Measurements from ENCODE around the gene TTYH2. TPM values are rescaled to one million over a fixed set of nuclear protein-coding genes. Genes with fewer than 3 reads are reported as not detected.
A peak's percentile ranks its signal among the peaks of the same experiment; 100 is the strongest.

Gene TTYH2
- 2.2 and 12.4 TPM in 2 replicates for total RNA-seq (ENCODE audit: low replicate concordance)
- long read RNA-seq: 0 reads

- Mint-ChIP-seq H3K27ac (peak within 1 kb of the TSS; percentile 91), H3K9me3 (no peaks in the 10 kb centered on the region), H3K4me1 (ENCODE audit: unreplicated experiment) (peaks cover 40% of the 10 kb centered on the region), H3K4me3 (peak within 1 kb of the TSS; percentile 91), H3K27me3 (peaks cover 33% of the 10 kb centered on the region), H3K36me3 (peaks cover 12% of the 10 kb centered on the region)
- TF ChIP-seq CTCF (conservative IDR thresholded peaks at IDR 0.05): peak; percentile 65
- peak; percentile 88 for DNase-seq (ENCODE audit: extremely low spot score, unreplicated experiment)
Measured at GRCh38 chr17:74212913-74213791, at the start of gene TTYH2. TSS of gene TTYH2 (plus strand) at chr17:74213571. CDS start at chr17:74213588, 17 bp downstream.

GRCh38 chr17:74163836-74164235 lies 49.5 kb upstream of the TTYH2 start:
- no peak for TF ChIP-seq CTCF (conservative IDR thresholded peaks at IDR 0.05)
- no peak overlapping the region for H3K4me3 Mint-ChIP-seq
- DNase-seq (ENCODE audit: extremely low spot score, unreplicated experiment): no peak
- no peaks in the 10 kb centered on the region for H3K9me3 Mint-ChIP-seq
- H3K27me3 Mint-ChIP-seq: peaks cover 20% of the 10 kb centered on the region
- H3K27ac Mint-ChIP-seq: no peak overlapping the region
- no peaks in the 10 kb centered on the region for H3K36me3 Mint-ChIP-seq
- peaks cover 8% of the 10 kb centered on the region for H3K4me1 Mint-ChIP-seq (ENCODE audit: unreplicated experiment)

- no peaks in the 10 kb centered on the region for H3K9me3 Mint-ChIP-seq
- peaks cover 17% of the 10 kb centered on the region for H3K27me3 Mint-ChIP-seq
- no peak for DNase-seq (ENCODE audit: extremely low spot score, unreplicated experiment)
- H3K27ac Mint-ChIP-seq: no peak overlapping the region
- H3K4me3 Mint-ChIP-seq: no peak overlapping the region
- H3K4me1 Mint-ChIP-seq (ENCODE audit: unreplicated experiment): peaks cover 8% of the 10 kb centered on the region
- no peaks in the 10 kb centered on the region for H3K36me3 Mint-ChIP-seq
- TF ChIP-seq CTCF (conservative IDR thresholded peaks at IDR 0.05): no peak
Measured at GRCh38 chr17:74164446-74165045, 48.8 kb upstream of the TTYH2 start.

GRCh38 chr17:74165797-74166365 lies 47.5 kb upstream of the TTYH2 start:
- Mint-ChIP-seq H3K27ac (no peak overlapping the region), H3K4me1 (ENCODE audit: unreplicated experiment) (peaks cover 8% of the 10 kb centered on the region), H3K27me3 (peaks cover 23% of the 10 kb centered on the region), H3K9me3 (no peaks in the 10 kb centered on the region), H3K36me3 (no peaks in the 10 kb centered on the region), H3K4me3 (no peak overlapping the region)
- DNase-seq (ENCODE audit: extremely low spot score, unreplicated experiment): no peak
- TF ChIP-seq CTCF (conservative IDR thresholded peaks at IDR 0.05): no peak

GRCh38 chr17:74170924-74171323 lies 42.4 kb upstream of the TTYH2 start:
- no peak for DNase-seq (ENCODE audit: extremely low spot score, unreplicated experiment)
- Mint-ChIP-seq H3K4me3 (no peak overlapping the region), H3K36me3 (no peaks in the 10 kb centered on the region), H3K27me3 (peaks cover 32% of the 10 kb centered on the region), H3K27ac (no peak overlapping the region), H3K4me1 (ENCODE audit: unreplicated experiment) (peaks cover 13% of the 10 kb centered on the region), H3K9me3 (no peaks in the 10 kb centered on the region)
- TF ChIP-seq CTCF (conservative IDR thresholded peaks at IDR 0.05): no peak

Data from type B pancreatic cell (in vitro differentiated cells).